DMS114 treated with DMSO at 0.1 percent for 48 hours (cell line): ENCODE results near the gene TCAIM.

Experiments used
- DNase-seq: peaks from one replicate; lab custom pipeline; 2025; ENCODE audit not compliant: unreplicated experiment; lab: John Stamatoyannopoulos, UW

Gene TCAIM

GRCh38 chr3:44444437-44444836 is 105.9 kb downstream of the TCAIM start:
- no peak for DNase-seq

GRCh38 chr3:44444896-44445691 is 106.5 kb downstream of the TCAIM start:
- DNase-seq: no peak

GRCh38 chr3:44445786-44446185 is 107.2 kb downstream of the TCAIM start:
- DNase-seq: no peak

- DNase-seq: no peak
These were observed 108.4 kb downstream of the TCAIM start for GRCh38 chr3:44446929-44447328.

- no peak for DNase-seq
These were observed 112.9 kb downstream of the TCAIM start for GRCh38 chr3:44451441-44451840.

- DNase-seq: no peak
These were observed 115.7 kb downstream of the TCAIM start for GRCh38 chr3:44454258-44454657.

GRCh38 chr3:44455318-44455717 is 116.8 kb downstream of the TCAIM start:
- DNase-seq: no peak
